Activated T-helper 9 cell treated with anti-CD3 and anti-CD28 coated beads, Interleukin-2, amount 50 U/mL, for 16 hours (primary cell): Measurements from ENCODE around the gene EFCAB3.
"Not testable (repeated sequence)": the region's sequence is repeated elsewhere in the genome, so short reads cannot be mapped to it uniquely, and the experiment has no call there.

Source experiments
- DNase-seq: peaks from one replicate; pipeline ENCODE4 v3.0.0-alpha.2; 2020; ENCODE audit warnings: low read depth

EFCAB3 gene

DNA sequence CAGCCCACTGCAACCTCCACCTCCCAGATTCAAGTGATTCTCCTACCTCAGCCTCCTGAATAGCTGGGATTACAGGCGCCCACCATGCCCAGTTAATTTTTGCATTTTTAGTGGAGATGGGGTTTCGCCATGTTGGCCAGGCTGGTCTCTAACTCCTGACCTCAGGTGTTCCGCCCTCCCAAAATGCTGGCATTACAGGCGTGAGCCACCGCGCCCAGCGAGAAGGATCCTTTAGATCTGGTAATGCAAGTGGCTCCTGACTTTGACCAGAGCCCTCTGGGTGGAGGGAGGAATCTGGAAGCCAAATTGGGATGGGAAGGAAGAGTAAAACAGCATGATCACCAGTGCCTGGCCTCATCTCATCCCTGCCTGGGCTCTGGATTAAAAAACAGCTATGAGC is 84.9 kb downstream of the EFCAB3 start:
- not testable (repeated sequence) for DNase-seq
